Measurements from ENCODE around the gene LMAN1L.
A peak's percentile ranks its signal among the peaks of the same experiment; 100 is the strongest.

Gene LMAN1L

DNA sequence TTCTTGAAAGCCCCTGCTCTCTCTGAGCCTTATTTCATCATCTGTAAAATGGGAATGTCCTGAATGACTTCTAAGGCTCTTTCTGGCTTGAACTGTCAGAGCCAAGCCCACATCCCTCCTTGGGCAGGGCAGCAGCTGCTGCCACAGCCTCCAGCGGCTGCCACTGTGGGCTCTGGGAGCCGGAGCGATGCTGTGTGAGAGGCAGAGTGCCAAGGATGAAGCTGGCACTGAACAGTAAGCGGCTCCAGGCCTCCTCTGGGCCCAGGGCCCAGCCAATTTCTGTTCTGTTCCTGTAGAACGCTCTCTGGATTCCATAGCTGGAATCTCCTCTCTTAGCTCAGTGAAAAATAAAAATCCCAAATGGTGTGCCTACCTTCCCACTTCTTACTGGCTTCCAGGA, 18.2 kb downstream of the LMAN1L start:
- no peak for DNase-seq

DNA sequence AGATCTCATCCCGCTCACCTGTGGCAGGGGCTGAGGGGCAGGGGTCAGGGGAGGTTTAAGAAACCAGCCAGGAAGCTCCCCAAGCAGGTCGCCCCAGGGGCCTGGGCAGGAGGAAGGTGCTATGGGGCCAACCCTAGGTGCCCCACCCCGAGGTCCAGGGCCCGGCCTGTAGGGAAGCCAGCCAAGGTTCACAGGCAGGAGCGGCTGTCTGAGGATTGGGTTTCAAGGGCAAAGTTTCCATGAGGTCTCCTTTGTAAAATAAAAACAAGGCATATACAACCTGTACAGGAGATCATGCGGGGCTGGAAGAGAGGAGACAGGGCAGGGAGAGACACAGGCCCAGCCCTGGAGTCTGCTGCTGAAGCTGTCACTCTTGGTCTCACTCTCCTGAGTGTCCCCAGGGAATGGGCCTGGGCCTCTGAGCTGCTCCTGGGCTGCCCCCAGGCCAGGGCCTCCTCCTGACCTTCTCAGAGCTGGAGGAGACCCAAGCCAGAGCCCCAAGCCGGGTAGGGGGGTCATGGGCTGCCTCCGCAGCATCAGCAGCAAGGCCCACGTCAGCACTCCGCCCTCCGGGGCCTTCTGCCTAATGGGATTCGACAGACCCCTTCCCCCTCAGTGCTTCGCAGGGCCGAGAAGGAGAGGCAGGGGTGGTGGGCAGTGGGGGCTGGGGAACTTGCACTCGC, 19.3 kb downstream of the LMAN1L start:
- Histone ChIP-seq H3K23ac (ENCODE audit: low read length) (no peak overlapping the region), H3K27me3 (ENCODE audit: insufficient read depth, low read length, poor library complexity) (peaks cover 3% of the 10 kb centered on the region), H3K9ac (ENCODE audit: low read length) (no peak overlapping the region), H3K79me1 (ENCODE audit: low read length) (no peaks in the 10 kb centered on the region), H2BK15ac (replicated peaks; ENCODE audit: low read depth) (no peak overlapping the region), H2AK5ac (ENCODE audit: low read length) (no peak overlapping the region), H3K18ac (ENCODE audit: low read length) (no peak overlapping the region), H3K36me3 (ENCODE audit: control insufficient read depth, insufficient read depth, low read length) (no peaks in the 10 kb centered on the region), H4K8ac (ENCODE audit: low read depth, low read length) (no peak overlapping the region), H3K79me2 (ENCODE audit: control insufficient read depth, insufficient read depth, low read length) (no peaks in the 10 kb centered on the region), H3K4me3 (ENCODE audit: low read length) (no peak overlapping the region), H3K4me1 (ENCODE audit: control insufficient read depth, low read depth, low read length) (no peaks in the 10 kb centered on the region), H3K4me2 (ENCODE audit: low read length) (no peak overlapping the region), H2BK5ac (ENCODE audit: low read length) (no peak overlapping the region), H3K56ac (ENCODE audit: low read length) (no peak overlapping the region), H2BK120ac (ENCODE audit: low read depth, low read length) (no peak overlapping the region), H3K4ac (ENCODE audit: low read depth, low read length) (no peak overlapping the region), H3K27ac (ENCODE audit: low read depth, low read length) (no peak overlapping the region), H4K5ac (ENCODE audit: low read length) (no peak overlapping the region)
- DNase-seq, result no peak
- no CpG with 5 or more reads among the region's 15 CpGs for WGBS (ENCODE audit: extremely low coverage, insufficient coverage, low lambda C conversion rate)

More for the DNA sequence above, 18.2 kb downstream of the LMAN1L start:
- H4K5ac ChIP-seq (ENCODE audit: low read length), result no peak overlapping the region
- no peak overlapping the region for H3K4ac ChIP-seq (ENCODE audit: low read depth, low read length)
- no peaks in the 10 kb centered on the region for H3K4me1 ChIP-seq (ENCODE audit: control insufficient read depth, low read depth, low read length)
- H3K79me1 ChIP-seq (ENCODE audit: low read length), result no peaks in the 10 kb centered on the region
- no peak overlapping the region for H3K27ac ChIP-seq (ENCODE audit: low read depth, low read length)
- H3K79me2 ChIP-seq (ENCODE audit: control insufficient read depth, insufficient read depth, low read length), result no peaks in the 10 kb centered on the region
- no peak overlapping the region for H3K23ac ChIP-seq (ENCODE audit: low read length)
- WGBS (ENCODE audit: extremely low coverage, insufficient coverage, low lambda C conversion rate), result no CpG with 5 or more reads among the region's 5 CpGs
- no peak overlapping the region for H2AK5ac ChIP-seq (ENCODE audit: low read length)
- no peak overlapping the region for H3K56ac ChIP-seq (ENCODE audit: low read length)
- H2BK15ac ChIP-seq (replicated peaks; ENCODE audit: low read depth), result no peak overlapping the region
- peaks cover 5% of the 10 kb centered on the region for H3K27me3 ChIP-seq (ENCODE audit: insufficient read depth, low read length, poor library complexity)
- H3K18ac ChIP-seq (ENCODE audit: low read length), result no peak overlapping the region
- H3K36me3 ChIP-seq (ENCODE audit: control insufficient read depth, insufficient read depth, low read length), result no peaks in the 10 kb centered on the region
- no peak overlapping the region for H3K4me2 ChIP-seq (ENCODE audit: low read length)
- no peak overlapping the region for H4K8ac ChIP-seq (ENCODE audit: low read depth, low read length)
- H3K4me3 ChIP-seq (ENCODE audit: low read length), result no peak overlapping the region
- no peak overlapping the region for H3K9ac ChIP-seq (ENCODE audit: low read length)
- H2BK120ac ChIP-seq (ENCODE audit: low read depth, low read length), result no peak overlapping the region
- H2BK5ac ChIP-seq (ENCODE audit: low read length), result no peak overlapping the region

DNA sequence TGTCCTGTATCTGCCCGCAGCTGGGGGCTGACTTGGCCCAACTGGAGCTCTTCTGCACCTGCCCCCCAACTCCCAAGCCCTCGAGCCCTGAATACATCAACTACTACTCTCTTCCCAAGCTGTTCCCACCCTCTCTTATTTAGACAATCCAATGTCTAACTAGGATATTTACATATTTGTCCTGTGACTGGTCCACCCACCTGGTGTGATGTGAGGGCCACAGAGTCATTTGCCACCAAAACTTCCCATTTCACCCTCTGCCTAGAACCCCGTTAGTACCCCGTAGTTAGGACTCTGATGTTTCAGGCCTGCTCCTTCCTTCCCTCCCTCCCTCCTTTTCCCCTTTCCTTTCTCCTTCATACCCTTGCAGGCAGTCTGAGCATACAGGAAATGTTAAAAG, 20.2 kb downstream of the LMAN1L start:
- Histone ChIP-seq H4K5ac (ENCODE audit: low read length) (no peak overlapping the region), H2BK15ac (replicated peaks; ENCODE audit: low read depth) (no peak overlapping the region), H3K4me3 (ENCODE audit: low read length) (no peak overlapping the region), H3K4ac (ENCODE audit: low read depth, low read length) (no peak overlapping the region), H2BK120ac (ENCODE audit: low read depth, low read length) (no peak overlapping the region), H3K56ac (ENCODE audit: low read length) (no peak overlapping the region), H3K27me3 (ENCODE audit: insufficient read depth, low read length, poor library complexity) (no peaks in the 10 kb centered on the region), H3K9ac (ENCODE audit: low read length) (no peak overlapping the region), H3K18ac (ENCODE audit: low read length) (no peak overlapping the region), H2AK5ac (ENCODE audit: low read length) (no peak overlapping the region), H3K79me1 (ENCODE audit: low read length) (no peaks in the 10 kb centered on the region), H3K4me1 (ENCODE audit: control insufficient read depth, low read depth, low read length) (no peaks in the 10 kb centered on the region), H3K27ac (ENCODE audit: low read depth, low read length) (no peak overlapping the region), H2BK5ac (ENCODE audit: low read length) (no peak overlapping the region), H3K36me3 (ENCODE audit: control insufficient read depth, insufficient read depth, low read length) (no peaks in the 10 kb centered on the region), H3K4me2 (ENCODE audit: low read length) (no peak overlapping the region), H3K23ac (ENCODE audit: low read length) (no peak overlapping the region), H3K79me2 (ENCODE audit: control insufficient read depth, insufficient read depth, low read length) (no peaks in the 10 kb centered on the region), H4K8ac (ENCODE audit: low read depth, low read length) (no peak overlapping the region)
- WGBS (ENCODE audit: extremely low coverage, insufficient coverage, low lambda C conversion rate), result no CpG with 5 or more reads among the region's 4 CpGs
- no peak for DNase-seq

DNA sequence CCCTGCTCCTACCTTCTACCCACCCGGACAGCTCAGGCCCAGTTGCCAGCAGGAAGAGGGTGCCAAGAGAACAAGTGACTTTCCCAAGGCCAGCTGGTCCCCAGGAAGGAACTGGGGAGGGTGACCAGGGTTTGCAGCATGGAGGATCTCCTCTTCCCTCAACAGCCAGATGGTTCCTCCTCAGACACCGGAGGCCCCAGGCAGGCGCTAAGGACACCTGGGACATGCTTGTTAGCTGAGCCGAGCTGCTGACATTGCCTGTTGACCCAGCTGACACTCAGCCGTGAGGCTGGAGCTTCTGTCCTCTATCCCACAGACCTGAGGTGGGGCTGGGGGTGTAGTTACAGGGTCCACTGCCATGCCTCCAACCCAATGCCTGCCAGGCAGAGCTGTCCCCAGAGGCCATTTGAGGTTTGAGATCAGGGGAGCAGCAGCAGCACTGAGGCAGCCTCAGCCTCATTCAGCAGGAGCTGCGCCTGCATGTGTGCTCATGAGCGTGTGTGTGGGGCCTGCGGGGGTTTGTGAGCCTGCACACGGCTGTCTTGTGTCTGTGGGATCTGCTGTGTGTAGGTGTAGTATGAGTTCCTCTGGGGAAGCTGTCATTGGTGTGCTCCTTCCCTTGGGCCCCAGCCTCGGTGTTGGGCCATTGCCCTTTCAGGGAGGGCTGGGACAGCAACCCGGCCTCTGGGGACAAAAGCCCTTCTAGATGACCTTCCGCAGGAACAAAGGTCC, 20.9 kb downstream of the LMAN1L start:
- no CpG with 5 or more reads among the region's 12 CpGs for WGBS (ENCODE audit: extremely low coverage, insufficient coverage, low lambda C conversion rate)
- DNase-seq, result no peak

DNA sequence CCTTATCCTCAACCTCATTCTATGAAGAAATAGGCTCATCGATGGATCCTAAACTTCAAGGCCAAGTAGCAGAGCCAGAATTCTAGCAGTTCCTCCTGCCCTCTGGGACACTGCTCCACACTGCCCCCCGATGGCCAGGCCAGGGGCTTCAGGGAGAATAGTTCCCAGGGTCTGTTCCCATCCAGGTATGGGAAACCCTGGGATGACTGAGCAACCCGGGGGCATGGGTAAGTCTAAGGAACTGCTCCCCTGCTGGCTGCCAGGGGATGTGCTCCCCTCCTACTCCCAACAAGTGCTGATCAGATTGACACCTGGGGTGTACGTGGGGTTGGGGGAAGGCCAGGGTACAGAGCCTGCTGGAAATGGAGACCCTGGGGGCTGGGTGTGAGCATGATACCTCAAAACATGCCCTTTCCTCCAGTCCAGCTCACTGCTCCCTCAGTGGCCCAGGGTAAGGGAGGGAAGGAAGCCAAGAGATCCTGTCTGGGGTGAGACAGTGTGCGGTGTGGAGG, 22.7 kb downstream of the LMAN1L start:
- Histone ChIP-seq H3K18ac (ENCODE audit: low read length) (no peak overlapping the region), H2BK15ac (replicated peaks; ENCODE audit: low read depth) (no peak overlapping the region), H3K4me2 (ENCODE audit: low read length) (no peak overlapping the region), H3K23ac (ENCODE audit: low read length) (no peak overlapping the region), H3K4me1 (ENCODE audit: control insufficient read depth, low read depth, low read length) (no peaks in the 10 kb centered on the region), H2AK5ac (ENCODE audit: low read length) (no peak overlapping the region), H3K79me1 (ENCODE audit: low read length) (no peaks in the 10 kb centered on the region), H3K27ac (ENCODE audit: low read depth, low read length) (no peak overlapping the region), H3K36me3 (ENCODE audit: control insufficient read depth, insufficient read depth, low read length) (no peaks in the 10 kb centered on the region), H2BK5ac (ENCODE audit: low read length) (no peak overlapping the region), H3K56ac (ENCODE audit: low read length) (no peak overlapping the region), H3K9ac (ENCODE audit: low read length) (no peak overlapping the region), H4K5ac (ENCODE audit: low read length) (no peak overlapping the region), H3K4me3 (ENCODE audit: low read length) (no peak overlapping the region), H3K79me2 (ENCODE audit: control insufficient read depth, insufficient read depth, low read length) (no peaks in the 10 kb centered on the region), H4K8ac (ENCODE audit: low read depth, low read length) (no peak overlapping the region), H3K4ac (ENCODE audit: low read depth, low read length) (no peak overlapping the region), H2BK120ac (ENCODE audit: low read depth, low read length) (no peak overlapping the region), H3K27me3 (ENCODE audit: insufficient read depth, low read length, poor library complexity) (no peaks in the 10 kb centered on the region)
- WGBS (ENCODE audit: extremely low coverage, insufficient coverage, low lambda C conversion rate), result no CpG with 5 or more reads among the region's 5 CpGs
- DNase-seq, result peak; percentile 96

More for the DNA sequence above, 20.9 kb downstream of the LMAN1L start:
- H3K18ac ChIP-seq (ENCODE audit: low read length), result no peak overlapping the region
- no peak overlapping the region for H3K23ac ChIP-seq (ENCODE audit: low read length)
- H2BK5ac ChIP-seq (ENCODE audit: low read length), result no peak overlapping the region
- no peaks in the 10 kb centered on the region for H3K79me1 ChIP-seq (ENCODE audit: low read length)
- H3K27ac ChIP-seq (ENCODE audit: low read depth, low read length), result no peak overlapping the region
- no peaks in the 10 kb centered on the region for H3K27me3 ChIP-seq (ENCODE audit: insufficient read depth, low read length, poor library complexity)
- no peak overlapping the region for H4K8ac ChIP-seq (ENCODE audit: low read depth, low read length)
- H4K5ac ChIP-seq (ENCODE audit: low read length), result no peak overlapping the region
- no peak overlapping the region for H3K56ac ChIP-seq (ENCODE audit: low read length)
- H2BK15ac ChIP-seq (replicated peaks; ENCODE audit: low read depth), result no peak overlapping the region
- no peak overlapping the region for H2BK120ac ChIP-seq (ENCODE audit: low read depth, low read length)
- H3K4ac ChIP-seq (ENCODE audit: low read depth, low read length), result no peak overlapping the region
- no peak overlapping the region for H3K4me3 ChIP-seq (ENCODE audit: low read length)
- H3K4me1 ChIP-seq (ENCODE audit: control insufficient read depth, low read depth, low read length), result no peaks in the 10 kb centered on the region
- H3K36me3 ChIP-seq (ENCODE audit: control insufficient read depth, insufficient read depth, low read length), result no peaks in the 10 kb centered on the region
- H3K79me2 ChIP-seq (ENCODE audit: control insufficient read depth, insufficient read depth, low read length), result no peaks in the 10 kb centered on the region
- no peak overlapping the region for H2AK5ac ChIP-seq (ENCODE audit: low read length)
- H3K4me2 ChIP-seq (ENCODE audit: low read length), result no peak overlapping the region
- H3K9ac ChIP-seq (ENCODE audit: low read length), result no peak overlapping the region
